ENCODE measurements around the gene ZNF43. TPM values are rescaled to one million over a fixed set of nuclear protein-coding genes. Genes with fewer than 3 reads are reported as not detected.
A peak's percentile ranks its signal among the peaks of the same experiment; 100 is the strongest.
"Not testable (repeated sequence)": the region's sequence is repeated elsewhere in the genome, so short reads cannot be mapped to it uniquely, and the experiment has no call there.

Gene ZNF43
- total and polyA plus RNA-seq, 3 experiments from 2014 or later, result 13.9 to 25.2 (median 22.7) TPM

DNA sequence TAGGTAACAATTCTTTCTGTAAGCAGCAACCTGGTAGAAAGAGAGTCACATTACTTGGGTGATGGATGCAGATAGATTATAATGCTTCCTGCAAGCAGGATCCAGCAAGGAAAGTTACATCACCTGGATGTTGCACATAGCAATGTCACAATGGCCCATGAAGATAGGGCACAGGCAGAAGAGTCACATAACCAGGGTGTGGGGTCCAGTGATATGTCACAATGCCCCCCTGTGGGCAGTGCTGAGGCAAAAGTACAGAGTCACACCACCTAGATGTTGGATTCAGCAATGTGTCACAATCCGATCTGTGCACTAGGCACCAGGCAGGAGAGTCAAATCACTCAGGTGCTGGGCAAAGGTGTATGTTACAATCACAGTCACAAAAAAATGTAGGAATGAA, 4.0 kb upstream of the ZNF43 start:
- no peak overlapping the region for H3K27ac Mint-ChIP-seq
- peaks cover 16 to 54% (median 29%) of the 10 kb centered on the region in 3 donors for H3K36me3 Mint-ChIP-seq
- no peaks in the 10 kb centered on the region for H3K27me3 Mint-ChIP-seq
- H3K27me3 ChIP-seq (ENCODE audit: insufficient read depth, low read length, poor library complexity, severe bottlenecking), result no peaks in the 10 kb centered on the region
- no peak overlapping the region for H3K27ac ChIP-seq (ENCODE audit: low read depth, low read length)
- H3K4me1 ChIP-seq (ENCODE audit: insufficient read depth, low read length), result peaks cover 7% of the 10 kb centered on the region
- POLR2A ChIA-PET, result no interaction called here
- H3K36me3 ChIP-seq (ENCODE audit: insufficient read depth, low read length), result peaks cover 21% of the 10 kb centered on the region
- peaks cover 11 to 16% (median 13%) of the 10 kb centered on the region in 3 donors for H3K4me1 Mint-ChIP-seq
- H3K4me3 Mint-ChIP-seq, result no peak overlapping the region
- DNase-seq, result no peak
- no peaks in the 10 kb centered on the region for H3K9me3 ChIP-seq (ENCODE audit: low read length)
- no peaks in the 10 kb centered on the region for H3K9me3 Mint-ChIP-seq
- CTCF ChIA-PET, result no interaction called here
- no peak overlapping the region for H3K4me3 ChIP-seq (ENCODE audit: low read length)

DNA sequence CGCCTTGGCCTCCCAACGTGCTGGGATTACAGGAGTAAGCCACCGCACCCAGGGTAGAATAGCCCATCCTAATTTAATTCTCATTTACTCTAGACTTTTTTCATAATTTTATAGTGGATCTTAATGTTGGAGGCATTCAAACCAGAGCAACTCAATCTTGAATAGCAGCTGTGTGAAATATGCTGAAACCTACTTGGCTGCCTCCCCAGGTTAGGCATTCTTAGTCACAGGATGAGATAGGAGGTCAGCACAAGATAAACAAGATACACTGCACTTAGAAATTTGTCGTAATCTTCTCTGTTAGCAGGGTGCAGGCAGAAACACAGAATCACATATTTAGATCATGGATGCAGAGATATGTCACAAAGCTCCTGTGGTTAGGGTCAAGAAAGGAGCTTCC, 2.7 kb upstream of the ZNF43 start:
- POLR2A ChIA-PET, result no interaction called here
- no peak for DNase-seq
- Histone ChIP-seq H3K27ac (ENCODE audit: low read depth, low read length) (no peak overlapping the region), H3K9me3 (ENCODE audit: low read length) (no peaks in the 10 kb centered on the region), H3K36me3 (ENCODE audit: insufficient read depth, low read length) (peaks cover 21% of the 10 kb centered on the region), H3K4me3 (ENCODE audit: low read length) (no peak overlapping the region), H3K27me3 (ENCODE audit: insufficient read depth, low read length, poor library complexity, severe bottlenecking) (no peaks in the 10 kb centered on the region), H3K4me1 (ENCODE audit: insufficient read depth, low read length) (peaks cover 7% of the 10 kb centered on the region)
- CTCF ChIA-PET, result no interaction called here
- no peaks in the 10 kb centered on the region for H3K27me3 Mint-ChIP-seq
- no peak overlapping the region for H3K4me3 Mint-ChIP-seq
- H3K9me3 Mint-ChIP-seq, result peaks cover 0 to 2% (median 0%) of the 10 kb centered on the region in 5 donors
- no peak overlapping the region for H3K27ac Mint-ChIP-seq
- peaks cover 16 to 24% (median 21%) of the 10 kb centered on the region in 3 donors for H3K4me1 Mint-ChIP-seq
- peaks cover 13 to 46% (median 21%) of the 10 kb centered on the region in 3 donors for H3K36me3 Mint-ChIP-seq

DNA sequence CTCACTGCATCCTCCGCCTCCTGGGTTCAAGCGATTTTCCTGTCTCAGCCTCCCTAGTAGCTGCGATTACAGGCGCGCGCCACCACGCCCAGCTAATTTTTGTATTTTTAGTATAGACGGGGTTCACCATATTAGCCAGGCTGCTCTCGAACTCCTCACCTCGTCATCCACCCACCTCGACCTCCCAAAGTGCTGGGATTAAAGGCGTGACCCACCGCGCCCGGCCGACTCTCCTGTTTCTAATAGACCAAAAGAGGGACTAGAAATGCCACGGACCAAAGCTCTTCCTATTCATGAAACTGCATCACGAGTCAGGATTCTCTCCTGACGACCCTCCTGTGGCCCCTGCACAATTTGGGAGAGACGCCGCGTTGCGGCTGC, 563 bp downstream of the ZNF43 start:
- Histone ChIP-seq H3K36me3 (ENCODE audit: insufficient read depth, low read length) (peaks cover under 1% of the 10 kb centered on the region), H3K27me3 (ENCODE audit: insufficient read depth, low read length, poor library complexity, severe bottlenecking) (no peaks in the 10 kb centered on the region), H3K4me3 (ENCODE audit: low read length) (peak overlapping the region; percentile 91), H3K9me3 (ENCODE audit: low read length) (no peaks in the 10 kb centered on the region), H3K4me1 (ENCODE audit: insufficient read depth, low read length) (peaks cover 7% of the 10 kb centered on the region), H3K27ac (ENCODE audit: low read depth, low read length) (peak overlapping the region; percentile 80)
- ChIA-PET CTCF (interaction anchor here (0.9 to 1.3 kb wide), 2 partner anchors 17 to 68 kb away, joined by 3 to 12 read pairs; partner anchors contain the start of gene ZNF100), POLR2A (interaction anchor here (0.7 to 2.0 kb wide), 8 partner anchors 8 to 1924 kb away, joined by 4 to 32 read pairs (median 7); partner anchors contain the start of genes ZNF100, ZNF257, ZNF681 and ZNF708)
- DNase-seq, result no peak
- Mint-ChIP-seq H3K9me3 (peaks cover 0 to 2% (median 0%) of the 10 kb centered on the region in 5 donors), H3K27me3 (no peaks in the 10 kb centered on the region), H3K4me1 (peaks cover 32 to 53% (median 48%) of the 10 kb centered on the region in 3 donors), H3K36me3 (peaks cover 8 to 21% (median 12%) of the 10 kb centered on the region in 3 donors), H3K4me3 (peak overlapping the region; percentile 95 to 100 (median 98)), H3K27ac (peak overlapping the region; percentile 94 to 99 (median 98))

DNA sequence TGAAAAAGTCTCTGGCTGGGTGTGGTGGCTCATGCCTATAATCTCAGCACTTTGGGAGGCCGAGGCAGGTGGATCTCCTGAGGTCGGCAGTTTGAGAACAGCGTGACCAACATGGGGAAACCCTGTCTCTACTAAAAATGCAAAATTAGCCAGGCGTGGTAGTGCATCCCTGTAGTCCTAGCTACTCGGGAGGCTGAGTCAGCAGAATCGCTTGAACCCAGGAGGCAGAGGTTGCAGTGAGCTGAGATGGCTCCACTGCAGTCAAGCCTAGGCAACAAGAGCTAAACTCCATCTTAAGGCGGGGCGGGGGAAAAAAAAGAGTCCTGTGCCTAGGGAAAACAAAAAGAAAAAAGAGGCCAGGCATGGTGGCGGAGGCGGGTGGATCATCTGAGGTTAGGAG, 2.2 kb downstream of the ZNF43 start:
- Histone ChIP-seq H3K27ac (ENCODE audit: low read depth, low read length) (no peak overlapping the region), H3K36me3 (ENCODE audit: insufficient read depth, low read length) (no peaks in the 10 kb centered on the region), H3K4me1 (ENCODE audit: insufficient read depth, low read length) (peaks cover 7% of the 10 kb centered on the region), H3K4me3 (ENCODE audit: low read length) (no peak overlapping the region), H3K27me3 (ENCODE audit: insufficient read depth, low read length, poor library complexity, severe bottlenecking) (no peaks in the 10 kb centered on the region), H3K9me3 (ENCODE audit: low read length) (no peaks in the 10 kb centered on the region)
- ChIA-PET POLR2A (no interaction called here), CTCF (no interaction called here)
- Mint-ChIP-seq H3K27me3 (no peaks in the 10 kb centered on the region), H3K27ac (peak overlapping the region in 4 of 8 donors; percentile 24 to 68 (median 45)), H3K9me3 (peaks cover 0 to 2% (median 0%) of the 10 kb centered on the region in 5 donors), H3K4me3 (peak overlapping the region in 6 of 7 donors; percentile 23 to 86 (median 77)), H3K36me3 (peaks cover 7 to 17% (median 14%) of the 10 kb centered on the region in 3 donors), H3K4me1 (peaks cover 40 to 63% (median 57%) of the 10 kb centered on the region in 3 donors)
- no peak for DNase-seq

DNA sequence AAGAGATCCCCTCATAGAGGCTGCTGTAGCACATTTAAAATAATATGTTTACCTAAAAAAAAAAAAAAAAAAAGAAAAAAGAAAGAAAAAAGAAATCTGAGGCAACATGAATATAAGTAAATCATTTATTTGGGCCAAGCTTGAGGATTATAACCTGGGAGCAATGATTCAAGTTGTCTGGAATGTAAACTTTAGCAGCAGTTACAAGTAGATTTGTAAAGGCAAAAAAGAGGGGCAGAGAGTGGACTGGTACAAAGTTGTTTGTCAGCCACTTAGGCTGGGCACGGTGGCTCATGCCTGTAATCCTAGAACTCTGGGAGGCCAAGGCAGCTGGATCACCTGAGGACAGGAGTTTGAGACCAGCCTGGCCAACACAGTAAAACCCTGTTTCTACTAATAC, 11.3 kb downstream of the ZNF43 start:
- H3K4me3 ChIP-seq (ENCODE audit: low read length), result no peak overlapping the region
- H3K4me1 ChIP-seq (ENCODE audit: insufficient read depth, low read length), result no peaks in the 10 kb centered on the region
- H3K36me3 Mint-ChIP-seq, result peaks cover 19 to 50% (median 48%) of the 10 kb centered on the region in 3 donors
- peak overlapping the region in 1 of 8 donors; percentile 27 for H3K27ac Mint-ChIP-seq
- H3K27me3 Mint-ChIP-seq, result no peaks in the 10 kb centered on the region
- peaks cover 5% of the 10 kb centered on the region for H3K36me3 ChIP-seq (ENCODE audit: insufficient read depth, low read length)
- H3K9me3 Mint-ChIP-seq, result peaks cover 0 to 23% (median 8%) of the 10 kb centered on the region in 5 donors
- peaks cover 7 to 21% (median 12%) of the 10 kb centered on the region in 3 donors for H3K4me1 Mint-ChIP-seq
- DNase-seq, result no peak
- H3K9me3 ChIP-seq (ENCODE audit: low read length), result peaks cover 8% of the 10 kb centered on the region
- no peak overlapping the region for H3K27ac ChIP-seq (ENCODE audit: low read depth, low read length)
- H3K27me3 ChIP-seq (ENCODE audit: insufficient read depth, low read length, poor library complexity, severe bottlenecking), result no peaks in the 10 kb centered on the region
- CTCF ChIA-PET, result no interaction called here
- H3K4me3 Mint-ChIP-seq, result no peak overlapping the region
- POLR2A ChIA-PET, result no interaction called here

DNA sequence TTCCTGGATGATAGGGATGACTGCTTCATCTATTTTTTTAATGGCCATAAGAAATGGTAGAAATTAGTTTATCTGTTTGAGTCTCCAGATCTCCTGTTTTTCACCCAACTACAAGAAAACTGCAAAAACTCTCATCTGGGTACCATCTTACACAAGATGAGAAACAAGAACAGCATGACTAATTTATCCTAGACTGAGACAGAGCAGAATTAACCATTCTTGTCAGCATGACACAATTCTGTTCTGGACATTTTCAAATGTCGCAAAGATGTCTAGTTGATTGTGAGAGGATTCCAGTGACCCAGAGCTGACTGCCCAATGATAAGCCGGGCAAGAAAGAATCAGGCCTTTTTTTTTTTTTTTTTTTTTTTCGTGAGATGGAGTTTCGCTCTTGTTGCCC, 12.8 kb downstream of the ZNF43 start:
- no peaks in the 10 kb centered on the region for H3K27me3 Mint-ChIP-seq
- ChIA-PET POLR2A (no interaction called here), CTCF (no interaction called here)
- no peak overlapping the region for H3K4me3 ChIP-seq (ENCODE audit: low read length)
- no peaks in the 10 kb centered on the region for H3K4me1 ChIP-seq (ENCODE audit: insufficient read depth, low read length)
- DNase-seq, result no peak
- peaks cover 5% of the 10 kb centered on the region for H3K36me3 ChIP-seq (ENCODE audit: insufficient read depth, low read length)
- H3K36me3 Mint-ChIP-seq, result peaks cover 24 to 61% (median 57%) of the 10 kb centered on the region in 3 donors
- H3K4me3 Mint-ChIP-seq, result no peak overlapping the region
- no peak overlapping the region for H3K27ac ChIP-seq (ENCODE audit: low read depth, low read length)
- peaks cover 5 to 33% (median 11%) of the 10 kb centered on the region in 5 donors for H3K9me3 Mint-ChIP-seq
- peaks cover 8% of the 10 kb centered on the region for H3K9me3 ChIP-seq (ENCODE audit: low read length)
- H3K27me3 ChIP-seq (ENCODE audit: insufficient read depth, low read length, poor library complexity, severe bottlenecking), result no peaks in the 10 kb centered on the region
- H3K4me1 Mint-ChIP-seq, result peaks cover 4 to 18% (median 12%) of the 10 kb centered on the region in 3 donors
- no peak overlapping the region for H3K27ac Mint-ChIP-seq

DNA sequence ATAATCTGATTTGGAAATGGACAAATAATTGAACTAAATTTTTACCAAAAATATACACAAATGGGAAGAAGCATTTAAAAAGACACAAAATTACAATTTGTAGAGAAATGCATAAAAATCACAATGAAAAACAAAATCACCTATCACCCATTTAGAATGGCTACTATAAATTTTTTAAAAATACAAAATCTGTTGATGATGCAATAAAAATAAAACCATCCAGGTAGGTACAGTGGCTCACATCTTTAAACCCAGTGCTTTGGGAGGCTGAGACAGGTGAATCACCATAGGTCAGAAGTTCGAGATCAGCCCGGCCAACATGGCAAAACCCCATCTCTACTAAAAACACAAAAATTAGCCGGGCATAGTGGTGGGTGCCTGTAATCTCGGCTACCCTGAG, 23.5 kb downstream of the ZNF43 start:
- Histone ChIP-seq H3K4me1 (ENCODE audit: insufficient read depth, low read length) (no peaks in the 10 kb centered on the region), H3K4me3 (ENCODE audit: low read length) (no peak overlapping the region), H3K36me3 (ENCODE audit: insufficient read depth, low read length) (peaks cover 47% of the 10 kb centered on the region), H3K27me3 (ENCODE audit: insufficient read depth, low read length, poor library complexity, severe bottlenecking) (no peaks in the 10 kb centered on the region), H3K9me3 (ENCODE audit: low read length) (peaks cover 48% of the 10 kb centered on the region), H3K27ac (ENCODE audit: low read depth, low read length) (no peak overlapping the region)
- Mint-ChIP-seq H3K9me3 (peaks cover 34 to 88% (median 85%) of the 10 kb centered on the region in 5 donors), H3K4me1 (no peaks in the 10 kb centered on the region), H3K36me3 (peaks cover 51 to 94% (median 84%) of the 10 kb centered on the region in 3 donors), H3K4me3 (no peak overlapping the region), H3K27me3 (no peaks in the 10 kb centered on the region), H3K27ac (no peak overlapping the region)
- CTCF ChIA-PET, result no interaction called here
- DNase-seq, result no peak
- POLR2A ChIA-PET, result no interaction called here

DNA sequence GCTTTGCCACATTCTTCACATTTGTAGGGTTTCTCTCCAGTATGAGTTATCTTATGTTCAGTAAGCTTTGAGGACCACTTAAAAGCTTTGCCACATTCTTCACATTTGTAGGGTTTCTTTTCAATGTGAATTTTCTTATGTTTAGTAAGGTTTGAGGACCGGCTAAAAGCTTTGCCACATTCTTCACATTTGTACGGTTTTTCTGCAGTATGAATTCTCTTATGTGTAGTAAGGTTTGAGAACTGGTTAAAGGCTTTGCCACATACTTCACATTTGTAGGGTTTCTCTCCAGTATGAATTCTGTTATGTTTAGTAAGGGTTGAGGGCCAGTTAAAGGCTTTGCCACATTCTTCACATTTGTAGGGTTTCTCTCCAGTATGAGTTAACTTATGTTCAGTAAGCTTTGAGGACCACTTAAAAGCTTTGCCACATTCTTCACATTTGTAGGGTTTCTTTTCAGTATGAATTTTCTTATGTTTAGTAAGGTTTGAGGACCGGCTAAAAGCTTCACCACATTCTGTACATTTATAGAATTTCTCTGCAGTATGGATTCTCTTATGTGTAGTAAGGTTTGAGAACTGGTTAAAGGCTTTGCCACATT, 27.5 kb downstream of the ZNF43 start:
- DNase-seq; POLR2A ChIA-PET; H3K27ac Mint-ChIP-seq; CTCF ChIA-PET; H3K4me3 Mint-ChIP-seq; H3K27me3 Mint-ChIP-seq; H3K4me1 Mint-ChIP-seq; H3K27me3 ChIP-seq (ENCODE audit: insufficient read depth, low read length, poor library complexity, severe bottlenecking); H3K4me1 ChIP-seq (ENCODE audit: insufficient read depth, low read length); H3K27ac ChIP-seq (ENCODE audit: low read depth, low read length): not testable (repeated sequence)
- Histone ChIP-seq H3K9me3 (ENCODE audit: low read length) (peaks cover 51% of the 10 kb centered on the region), H3K4me3 (ENCODE audit: low read length) (peak overlapping the region; percentile 2), H3K36me3 (ENCODE audit: insufficient read depth, low read length) (peaks cover 25% of the 10 kb centered on the region)
- Mint-ChIP-seq H3K9me3 (peaks cover 37 to 91% (median 87%) of the 10 kb centered on the region in 5 donors), H3K36me3 (peaks cover 29 to 71% (median 55%) of the 10 kb centered on the region in 3 donors)

Data from CD8-positive, alpha-beta memory T cell (primary cell).